ENCODE measurements around the gene SLC5A6. TPM values are rescaled to one million over a fixed set of nuclear protein-coding genes. Genes with fewer than 3 reads are reported as not detected.
A peak's percentile ranks its signal among the peaks of the same experiment; 100 is the strongest.

SLC5A6 gene
- polyA plus RNA-seq, 1 experiment, result 22.0 TPM

DNA sequence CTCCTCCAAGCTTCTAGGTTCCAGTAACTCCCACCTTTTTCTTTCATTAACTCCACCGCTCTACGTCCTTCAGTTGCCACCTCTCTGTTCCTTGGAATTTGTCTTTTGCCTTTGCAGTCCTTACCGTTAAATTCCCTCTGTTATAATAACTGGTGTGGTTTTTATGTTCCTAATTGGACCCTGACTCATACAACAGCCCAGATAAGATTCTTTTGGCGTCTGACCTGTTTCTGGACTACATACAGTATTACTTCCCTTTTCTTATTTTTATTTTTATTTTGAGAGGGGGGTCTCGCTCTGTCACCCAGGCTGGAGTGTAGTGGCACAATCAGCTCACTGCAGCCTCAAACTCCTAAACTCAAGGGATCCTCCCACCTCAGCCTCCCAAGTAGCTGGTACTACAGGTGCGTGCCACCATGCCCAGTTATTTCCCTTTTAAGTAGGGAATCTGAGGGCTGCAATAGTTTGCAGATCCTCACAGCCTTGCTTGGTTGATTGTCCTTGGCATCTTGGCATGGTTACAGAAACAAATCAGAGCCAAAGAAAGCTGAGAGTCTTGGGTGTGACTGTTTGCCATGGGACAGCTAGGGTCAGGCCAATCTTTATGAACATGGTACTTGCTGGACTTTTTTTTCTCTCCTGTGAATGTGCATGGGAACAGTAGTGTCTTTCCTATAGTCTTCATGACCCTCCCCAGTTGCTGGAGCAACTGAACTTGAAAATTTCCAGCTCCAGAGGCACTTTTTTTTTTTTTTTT is 41.3 kb downstream of the SLC5A6 start:
- no peaks in the 10 kb centered on the region for H3K9me3 ChIP-seq (ENCODE audit: control insufficient read depth, insufficient read depth, low read length)
- ChIA-PET CTCF (interaction anchor here (0.6 to 3.6 kb wide), 17 partner anchors 8 to 291 kb away, joined by 3 to 26 read pairs (median 7); partner anchors contain the start of gene PREB), POLR2A (interaction anchor here (0.6 kb wide), 1 partner anchor 135 kb away, joined by 4 read pairs; no protein-coding TSS in a partner anchor)
- no peak for DNase-seq (ENCODE audit: low read depth, low spot score)
- no peak overlapping the region for H3K4me3 ChIP-seq (ENCODE audit: low read depth, low read length)
- TF ChIP-seq, protein P1, sequence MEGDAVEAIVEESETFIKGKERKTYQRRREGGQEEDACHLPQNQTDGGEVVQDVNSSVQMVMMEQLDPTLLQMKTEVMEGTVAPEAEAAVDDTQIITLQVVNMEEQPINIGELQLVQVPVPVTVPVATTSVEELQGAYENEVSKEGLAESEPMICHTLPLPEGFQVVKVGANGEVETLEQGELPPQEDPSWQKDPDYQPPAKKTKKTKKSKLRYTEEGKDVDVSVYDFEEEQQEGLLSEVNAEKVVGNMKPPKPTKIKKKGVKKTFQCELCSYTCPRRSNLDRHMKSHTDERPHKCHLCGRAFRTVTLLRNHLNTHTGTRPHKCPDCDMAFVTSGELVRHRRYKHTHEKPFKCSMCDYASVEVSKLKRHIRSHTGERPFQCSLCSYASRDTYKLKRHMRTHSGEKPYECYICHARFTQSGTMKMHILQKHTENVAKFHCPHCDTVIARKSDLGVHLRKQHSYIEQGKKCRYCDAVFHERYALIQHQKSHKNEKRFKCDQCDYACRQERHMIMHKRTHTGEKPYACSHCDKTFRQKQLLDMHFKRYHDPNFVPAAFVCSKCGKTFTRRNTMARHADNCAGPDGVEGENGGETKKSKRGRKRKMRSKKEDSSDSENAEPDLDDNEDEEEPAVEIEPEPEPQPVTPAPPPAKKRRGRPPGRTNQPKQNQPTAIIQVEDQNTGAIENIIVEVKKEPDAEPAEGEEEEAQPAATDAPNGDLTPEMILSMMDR (IDR thresholded peaks at IDR 0.05; ENCODE audit: low read depth, low read length), result no peak
- no peak overlapping the region for H3K27ac ChIP-seq (ENCODE audit: low read depth, low read length)
- peaks cover 36% of the 10 kb centered on the region for H3K27me3 ChIP-seq (ENCODE audit: control insufficient read depth, insufficient read depth, low read length)

DNA sequence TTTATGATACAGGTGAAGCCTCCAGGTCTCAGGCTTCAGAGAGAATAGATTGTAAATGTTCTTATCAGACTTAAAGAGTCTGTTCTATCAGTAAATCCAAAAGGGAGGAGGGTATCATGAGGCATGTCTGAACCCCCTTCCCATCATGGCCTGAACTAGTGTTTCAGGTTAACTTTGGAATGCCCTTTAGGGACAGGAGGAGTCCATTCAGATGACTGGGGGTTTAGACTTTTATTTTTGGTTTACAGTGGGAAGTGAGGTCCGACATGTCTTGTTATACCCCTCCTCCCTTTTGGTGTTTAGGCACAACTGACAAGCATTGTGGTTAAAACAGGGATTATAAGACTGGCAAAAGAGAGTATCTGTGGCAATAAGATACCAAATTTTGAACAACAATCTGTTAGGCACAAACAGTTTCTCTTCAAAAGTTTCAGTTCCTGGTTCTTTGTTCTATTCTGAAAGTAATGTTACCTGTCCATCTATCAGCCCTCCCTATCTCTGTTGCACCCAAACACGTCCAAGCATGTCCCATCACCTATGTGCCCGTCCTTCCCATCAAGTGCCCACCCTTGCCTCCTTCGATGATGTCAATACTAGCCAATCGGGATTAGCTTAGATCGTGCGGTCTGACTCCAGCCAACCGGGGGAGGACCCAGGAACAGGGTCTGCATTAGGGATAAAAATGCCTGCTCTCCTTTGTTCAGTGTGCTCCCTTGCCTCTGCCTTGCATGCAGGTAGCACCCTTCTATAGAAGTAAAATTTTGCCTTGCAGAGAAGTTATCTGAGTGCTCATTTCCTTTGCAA is 46.9 kb downstream of the SLC5A6 start:
- Histone ChIP-seq H3K27me3 (ENCODE audit: control insufficient read depth, insufficient read depth, low read length) (peaks cover 30% of the 10 kb centered on the region), H3K27ac (ENCODE audit: low read depth, low read length) (no peak overlapping the region), H3K4me3 (ENCODE audit: low read depth, low read length) (no peak overlapping the region), H3K9me3 (ENCODE audit: control insufficient read depth, insufficient read depth, low read length) (no peaks in the 10 kb centered on the region)
- CTCF ChIA-PET, result interaction anchor here (0.6 to 0.9 kb wide), 2 partner anchors 26 to 167 kb away, joined by 4 read pairs; no protein-coding TSS in a partner anchor
- DNase-seq (ENCODE audit: low read depth, low spot score), result no peak
- POLR2A ChIA-PET, result interaction anchor here (0.6 kb wide), 1 partner anchor 82 kb away, joined by 3 read pairs; no protein-coding TSS in a partner anchor
- TF ChIP-seq, protein P1 (IDR thresholded peaks at IDR 0.05; ENCODE audit: low read depth, low read length), result no peak

- POLR2A ChIA-PET, result no interaction called here
- peak; percentile 7 for DNase-seq (ENCODE audit: low read depth, low spot score)
- no peak overlapping the region for H3K27ac ChIP-seq (ENCODE audit: low read depth, low read length)
- no peaks in the 10 kb centered on the region for H3K9me3 ChIP-seq (ENCODE audit: control insufficient read depth, insufficient read depth, low read length)
- TF ChIP-seq, protein P1 (IDR thresholded peaks at IDR 0.05; ENCODE audit: low read depth, low read length), result no peak
- no peak overlapping the region for H3K4me3 ChIP-seq (ENCODE audit: low read depth, low read length)
- H3K27me3 ChIP-seq (ENCODE audit: control insufficient read depth, insufficient read depth, low read length), result peaks cover 35% of the 10 kb centered on the region
- CTCF ChIA-PET, result no interaction called here
Observed at GRCh38 chr2:27162151-27163121, 49.6 kb downstream of the SLC5A6 start.

DNA sequence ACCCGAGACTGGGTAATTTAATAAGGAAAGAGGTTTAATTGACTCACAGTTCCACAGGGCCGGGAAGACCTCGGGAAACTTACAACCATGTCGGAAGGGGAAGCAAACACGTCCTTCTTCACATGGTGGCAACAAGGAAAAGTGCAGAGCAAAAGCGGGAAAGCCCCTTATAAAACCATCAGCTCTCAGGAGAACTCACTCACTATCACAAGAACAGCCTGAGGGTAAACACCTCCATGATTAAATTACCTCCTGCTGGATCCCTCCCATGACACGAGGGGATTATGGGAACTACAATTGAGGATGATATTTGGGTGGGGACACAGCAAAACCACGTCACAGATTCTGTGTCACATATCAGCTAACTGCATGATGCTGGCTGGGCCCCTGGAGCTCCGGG is 51.9 kb downstream of the SLC5A6 start:
- peaks cover 26% of the 10 kb centered on the region for H3K27me3 ChIP-seq (ENCODE audit: control insufficient read depth, insufficient read depth, low read length)
- TF ChIP-seq, protein P1 (IDR thresholded peaks at IDR 0.05; ENCODE audit: low read depth, low read length), result no peak
- H3K27ac ChIP-seq (ENCODE audit: low read depth, low read length), result no peak overlapping the region
- H3K4me3 ChIP-seq (ENCODE audit: low read depth, low read length), result no peak overlapping the region
- DNase-seq (ENCODE audit: low read depth, low spot score), result no peak
- H3K9me3 ChIP-seq (ENCODE audit: control insufficient read depth, insufficient read depth, low read length), result no peaks in the 10 kb centered on the region
- ChIA-PET POLR2A (no interaction called here), CTCF (interaction anchor here (0.6 to 1.7 kb wide), 3 partner anchors 9 to 37 kb away, joined by 3 to 9 read pairs (median 4); no protein-coding TSS in a partner anchor)

Measured in AG04450 (cell line).